HepG2 (cell line): ENCODE results near the gene ABCB8. TPM values are rescaled to one million over a fixed set of nuclear protein-coding genes. Genes with fewer than 3 reads are reported as not detected.

Source experiments
- FOXP4 ChIP-seq: sonication (generic); formaldehyde crosslinking; IDR thresholded peaks from 2 replicates; pipeline ENCODE4 v1.4.0; 2020; ENCODE audit warnings: missing genetic modification reagents
- GPN1 ChIP-seq: sonication (generic); formaldehyde crosslinking; IDR thresholded peaks from 2 replicates; pipeline ENCODE4 v1.5.1; 2020; ENCODE audit warnings: missing genetic modification reagents, borderline replicate concordance
- HNRNPLL ChIP-seq: fragments of 200-400 bp; formaldehyde crosslinking; IDR thresholded peaks from 2 replicates; pipeline ENCODE4 v1.6.1; 2017; ENCODE audit warnings: mild to moderate bottlenecking, low read depth, low read length; ENCODE audit not compliant: poor library complexity, severe bottlenecking
- KDM5B ChIP-seq: sonication (generic); formaldehyde crosslinking; IDR thresholded peaks from 2 replicates; pipeline ENCODE4 v1.4.0; 2020; ENCODE audit warnings: missing genetic modification reagents, mild to moderate bottlenecking, borderline replicate concordance
- KLF13 ChIP-seq: sonication (generic); formaldehyde crosslinking; IDR thresholded peaks from 2 replicates; pipeline ENCODE4 v1.4.0; 2020; ENCODE audit warnings: mild to moderate bottlenecking, missing genetic modification reagents
- NR2F1 ChIP-seq, 2 experiments: fragments of 450-650 bp in 1 of 2; formaldehyde crosslinking in 1 of 2; IDR thresholded peaks; 2 replicates each; pipeline versions ENCODE4 v1.5.0 to v1.6.1; 2016 to 2020; ENCODE audit warnings: mild to moderate bottlenecking in 1 of 2, missing compliant biosample characterization in 1 of 2, missing genetic modification reagents in 1 of 2, moderate library complexity in 1 of 2
- NR2F6 ChIP-seq, 2 experiments: IDR thresholded peaks; 2 replicates each; pipeline ENCODE4 v1.6.1; 2016; ENCODE audit warnings: antibody characterized with exemption in 1 of 2, mild to moderate bottlenecking in 1 of 2
- POLR2AphosphoS5 ChIP-seq: IDR thresholded peaks from 2 replicates; pipeline ENCODE4 v1.6.1; 2012; ENCODE audit warnings: low read depth, low read length
- ZFP62 ChIP-seq: sonication (generic); formaldehyde crosslinking; IDR thresholded peaks from 2 replicates; pipeline ENCODE4 v1.4.0; 2020; ENCODE audit warnings: missing genetic modification reagents
- ZKSCAN1 ChIP-seq: fragments of 150-350 bp; IDR thresholded peaks from 2 replicates; pipeline ENCODE4 v1.6.1; 2014; ENCODE audit warnings: low read length
- ZNF230 ChIP-seq: sonication (generic); formaldehyde crosslinking; IDR thresholded peaks from 2 replicates; pipeline ENCODE4 v1.4.0; 2020; ENCODE audit warnings: mild to moderate bottlenecking, missing genetic modification reagents
- ZNF431 ChIP-seq: sonication (generic); formaldehyde crosslinking; IDR thresholded peaks from 2 replicates; pipeline ENCODE4 v1.9.0; 2022; ENCODE audit warnings: missing genetic modification reagents, low read depth, mild to moderate bottlenecking, borderline replicate concordance
- ZNF564 ChIP-seq: sonication (generic); formaldehyde crosslinking; IDR thresholded peaks from 2 replicates; pipeline ENCODE4 v1.8.1; 2023; ENCODE audit warnings: mild to moderate bottlenecking, missing genetic modification reagents
- ZNF660 ChIP-seq: sonication (generic); formaldehyde crosslinking; IDR thresholded peaks from 2 replicates; pipeline ENCODE4 v1.5.1; 2020; ENCODE audit warnings: mild to moderate bottlenecking, low read depth, missing genetic modification reagents, borderline replicate concordance
- ZNF768 ChIP-seq: sonication (generic); formaldehyde crosslinking; IDR thresholded peaks from 2 replicates; pipeline ENCODE4 v1.4.0; 2020; ENCODE audit warnings: missing genetic modification reagents
- ZSCAN31 ChIP-seq: sonication (generic); formaldehyde crosslinking; IDR thresholded peaks from 2 replicates; pipeline ENCODE4 v1.5.0; 2020; ENCODE audit warnings: low read depth, mild to moderate bottlenecking, missing genetic modification reagents
- polyA plus RNA-seq, 8 experiments: library from polyadenylated mRNA; depleted of rRNA in 3 of 8; stranded (reverse) in 7 of 8; unstranded in 1 of 8; fragments of >200 nt; fragmentation: Illumina TruSeq in 4 of 8; extraction: Trizol in 4 of 8; gene quantifications; 2 replicates each; pipeline versions ENCODE4 v1.2.1 to v1.2.3, GENCODE V29; 2011 to 2016; ENCODE audit warnings: low read depth in 4 of 8, missing spikeins in 1 of 8, mixed read lengths in 1 of 8; ENCODE audit not compliant: insufficient read depth in 1 of 8
- total RNA-seq, 5 experiments: library from RNA; depleted of rRNA; stranded (reverse); fragments of >200 nt; fragmentation: Illumina TruSeq; extraction: Trizol; gene quantifications; 2 replicates each; pipeline ENCODE4 v1.2.3, GENCODE V29; 2016; ENCODE audit warnings: low read depth in 1 of 5
- TF ChIP-seq, protein P1 (sequence below): sonication (generic); formaldehyde crosslinking; IDR thresholded peaks from 2 replicates; pipeline ENCODE4 v1.5.1; 2020; ENCODE audit warnings: mild to moderate bottlenecking, moderate library complexity, missing genetic modification reagents
- TF ChIP-seq, protein P2 (sequence below): sonication (generic); formaldehyde crosslinking; IDR thresholded peaks from 2 replicates; pipeline ENCODE4 v1.8.1; 2022; ENCODE audit warnings: mild to moderate bottlenecking, missing genetic modification reagents
- TF ChIP-seq, protein P3 (sequence below): sonication (generic); formaldehyde crosslinking; IDR thresholded peaks from 2 replicates; pipeline ENCODE4 v1.8.0; 2022; ENCODE audit warnings: missing genetic modification reagents, mild to moderate bottlenecking, inconsistent platforms, borderline replicate concordance
- TF ChIP-seq, protein P4 (sequence below): sonication (generic); formaldehyde crosslinking; IDR thresholded peaks from 2 replicates; pipeline ENCODE4 v1.8.1; 2023; ENCODE audit warnings: mild to moderate bottlenecking, missing genetic modification reagents
- TF ChIP-seq, protein P5 (sequence below): sonication (generic); formaldehyde crosslinking; IDR thresholded peaks from 2 replicates; pipeline ENCODE4 v1.4.0; 2020; ENCODE audit warnings: mild to moderate bottlenecking, missing genetic modification reagents

Gene ABCB8
- total and polyA plus RNA-seq, 2 of the 13 experiments (the other 11 are each of a cell fraction or from before 2014, with no cell fraction given) = 6.6 to 16.7 TPM

DNA sequence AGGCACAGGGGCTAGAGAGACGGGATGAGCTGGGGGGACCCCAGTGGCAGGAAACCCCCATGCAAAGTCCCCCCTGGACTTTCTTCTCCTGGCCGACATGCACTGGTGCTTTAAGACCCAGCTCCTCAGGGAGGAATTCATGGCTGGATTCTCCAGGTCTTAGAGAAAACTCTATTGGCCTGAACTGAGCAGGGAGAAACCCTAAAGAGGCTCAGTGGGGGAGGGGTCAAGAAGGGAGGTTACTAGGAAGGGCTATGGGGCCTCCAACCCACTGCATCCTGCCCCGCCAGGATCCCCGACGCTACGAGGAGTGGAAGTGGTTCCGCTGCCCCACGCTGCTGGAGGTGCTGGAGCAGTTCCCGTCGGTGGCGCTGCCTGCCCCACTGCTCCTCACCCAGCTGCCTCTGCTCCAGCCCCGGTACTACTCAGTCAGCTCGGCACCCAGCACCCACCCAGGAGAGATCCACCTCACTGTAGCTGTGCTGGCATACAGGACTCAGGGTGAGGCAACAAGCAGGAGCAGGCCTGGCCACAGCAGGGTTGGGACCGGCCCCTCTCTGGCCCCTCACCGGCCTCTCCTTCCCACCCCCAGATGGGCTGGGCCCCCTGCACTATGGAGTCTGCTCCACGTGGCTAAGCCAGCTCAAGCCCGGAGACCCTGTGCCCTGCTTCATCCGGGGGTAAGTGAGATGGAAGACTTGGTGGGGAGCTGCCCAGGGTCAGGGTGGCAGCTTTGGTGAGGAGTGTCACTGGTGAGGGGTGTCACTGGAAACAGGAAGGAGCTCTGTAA lies 17.7 kb upstream of the ABCB8 start (continued):
- TF ChIP-seq KDM5B (CRISPR knock-in tag) (0 out of 2 replicates have a peak, but pooled peaks have one; percentile 19), ZNF431 (CRISPR knock-in tag) (no peak), HNRNPLL (peak; percentile 61), ZSCAN31 (CRISPR knock-in tag) (peak; percentile 9; the same call in 1 of the 2 replicates), ZKSCAN1 (no peak), POLR2AphosphoS5 (no peak), NR2F1 (CRISPR knock-in tag; IDR thresholded peaks at IDR 0.05) (no peak), ZNF564 (CRISPR knock-in tag) (peak; percentile 55; the same call in 1 of the 2 replicates), KLF13 (CRISPR knock-in tag) (0 out of 2 replicates have a peak, but pooled peaks have one; percentile 28), NR2F6 (IDR thresholded peaks at IDR 0.05) (peak; percentile 10; the same call in 1 of the 2 replicates), NR2F6 (CRISPR knock-in tag; IDR thresholded peaks at IDR 0.05) (no peak), ZNF660 (no peak), GPN1 (CRISPR knock-in tag) (no peak), ZNF230 (CRISPR knock-in tag) (0 out of 2 replicates have a peak, but pooled peaks have one; percentile 24), FOXP4 (CRISPR knock-in tag) (0 out of 2 replicates have a peak, but pooled peaks have one; percentile 27), ZFP62 (CRISPR knock-in tag) (no peak), ZNF768 (CRISPR knock-in tag) (0 out of 2 replicates have a peak, but pooled peaks have one; percentile 20)
- TF ChIP-seq, protein P1, sequence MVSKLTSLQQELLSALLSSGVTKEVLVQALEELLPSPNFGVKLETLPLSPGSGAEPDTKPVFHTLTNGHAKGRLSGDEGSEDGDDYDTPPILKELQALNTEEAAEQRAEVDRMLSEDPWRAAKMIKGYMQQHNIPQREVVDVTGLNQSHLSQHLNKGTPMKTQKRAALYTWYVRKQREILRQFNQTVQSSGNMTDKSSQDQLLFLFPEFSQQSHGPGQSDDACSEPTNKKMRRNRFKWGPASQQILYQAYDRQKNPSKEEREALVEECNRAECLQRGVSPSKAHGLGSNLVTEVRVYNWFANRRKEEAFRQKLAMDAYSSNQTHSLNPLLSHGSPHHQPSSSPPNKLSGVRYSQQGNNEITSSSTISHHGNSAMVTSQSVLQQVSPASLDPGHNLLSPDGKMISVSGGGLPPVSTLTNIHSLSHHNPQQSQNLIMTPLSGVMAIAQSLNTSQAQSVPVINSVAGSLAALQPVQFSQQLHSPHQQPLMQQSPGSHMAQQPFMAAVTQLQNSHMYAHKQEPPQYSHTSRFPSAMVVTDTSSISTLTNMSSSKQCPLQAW (CRISPR knock-in tag) = no peak
- TF ChIP-seq, protein P2, sequence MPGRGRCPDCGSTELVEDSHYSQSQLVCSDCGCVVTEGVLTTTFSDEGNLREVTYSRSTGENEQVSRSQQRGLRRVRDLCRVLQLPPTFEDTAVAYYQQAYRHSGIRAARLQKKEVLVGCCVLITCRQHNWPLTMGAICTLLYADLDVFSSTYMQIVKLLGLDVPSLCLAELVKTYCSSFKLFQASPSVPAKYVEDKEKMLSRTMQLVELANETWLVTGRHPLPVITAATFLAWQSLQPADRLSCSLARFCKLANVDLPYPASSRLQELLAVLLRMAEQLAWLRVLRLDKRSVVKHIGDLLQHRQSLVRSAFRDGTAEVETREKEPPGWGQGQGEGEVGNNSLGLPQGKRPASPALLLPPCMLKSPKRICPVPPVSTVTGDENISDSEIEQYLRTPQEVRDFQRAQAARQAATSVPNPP = no peak
- TF ChIP-seq, protein P3, sequence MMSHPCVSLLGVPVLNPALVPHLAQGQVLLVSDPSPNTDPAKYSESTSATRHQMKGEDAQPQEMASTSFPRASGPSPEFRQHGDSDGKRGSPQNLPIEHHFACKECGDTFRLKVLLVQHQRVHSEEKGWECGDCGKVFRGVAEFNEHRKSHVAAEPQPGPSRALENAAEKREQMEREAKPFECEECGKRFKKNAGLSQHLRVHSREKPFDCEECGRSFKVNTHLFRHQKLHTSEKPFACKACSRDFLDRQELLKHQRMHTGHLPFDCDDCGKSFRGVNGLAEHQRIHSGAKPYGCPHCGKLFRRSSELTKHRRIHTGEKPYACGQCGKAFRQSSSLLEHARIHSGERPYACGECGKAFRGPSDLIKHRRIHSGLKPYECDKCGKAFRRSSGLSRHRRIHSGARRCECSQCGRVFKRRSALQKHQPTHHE = no peak
- TF ChIP-seq, protein P4, sequence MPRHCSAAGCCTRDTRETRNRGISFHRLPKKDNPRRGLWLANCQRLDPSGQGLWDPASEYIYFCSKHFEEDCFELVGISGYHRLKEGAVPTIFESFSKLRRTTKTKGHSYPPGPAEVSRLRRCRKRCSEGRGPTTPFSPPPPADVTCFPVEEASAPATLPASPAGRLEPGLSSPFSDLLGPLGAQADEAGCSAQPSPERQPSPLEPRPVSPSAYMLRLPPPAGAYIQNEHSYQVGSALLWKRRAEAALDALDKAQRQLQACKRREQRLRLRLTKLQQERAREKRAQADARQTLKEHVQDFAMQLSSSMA (CRISPR knock-in tag) = no peak
- TF ChIP-seq, protein P5, sequence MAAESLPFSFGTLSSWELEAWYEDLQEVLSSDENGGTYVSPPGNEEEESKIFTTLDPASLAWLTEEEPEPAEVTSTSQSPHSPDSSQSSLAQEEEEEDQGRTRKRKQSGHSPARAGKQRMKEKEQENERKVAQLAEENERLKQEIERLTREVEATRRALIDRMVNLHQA (CRISPR knock-in tag) = no peak
